ENCODE results near the gene ZNF619.

DNA sequence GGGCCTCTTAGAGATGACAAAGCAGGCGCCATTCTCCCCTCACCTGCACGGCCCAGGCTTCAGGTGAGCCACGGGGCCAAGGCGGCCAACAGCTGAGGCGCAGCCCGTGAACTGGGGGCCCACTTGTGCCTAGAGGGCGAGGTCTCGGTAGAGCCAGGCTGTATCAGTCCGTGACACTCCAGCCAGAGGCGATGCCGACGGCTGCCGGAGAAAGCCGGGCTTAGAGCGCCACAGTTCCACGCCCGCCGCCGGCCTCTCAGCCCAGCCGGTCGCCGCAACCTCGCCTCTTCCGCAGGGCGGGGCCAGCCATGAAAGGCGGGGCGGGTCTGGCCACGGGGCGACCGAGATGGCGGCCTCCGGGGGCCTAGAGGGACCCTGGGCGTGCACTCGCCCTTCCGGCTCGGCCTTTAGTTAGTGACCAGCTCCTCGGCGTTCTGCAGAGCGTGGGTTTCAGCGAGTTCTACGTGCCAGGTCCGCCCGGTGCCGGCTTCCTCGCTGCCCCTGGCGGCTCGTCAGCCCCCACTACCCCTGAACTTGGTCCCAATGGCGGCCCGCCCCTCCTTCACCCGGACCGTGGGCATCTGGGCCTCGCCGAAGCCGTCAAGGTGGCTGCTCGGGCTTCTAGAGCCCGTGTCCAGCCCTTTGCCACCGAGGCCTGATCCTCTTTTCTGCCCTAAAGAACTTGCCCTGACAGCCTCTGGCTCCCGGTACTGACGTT lies 47.8 kb downstream of the ZNF619 start, which contains the start of gene ZNF621:
- TF ChIP-seq POLR2AphosphoS5 (IDR thresholded peaks at IDR 0.05; ENCODE audit: low read depth) (peak; percentile 77), SPI1 (IDR thresholded peaks at IDR 0.05; ENCODE audit: borderline replicate concordance, low read depth) (no peak)
- TF ChIP-seq, protein P1, sequence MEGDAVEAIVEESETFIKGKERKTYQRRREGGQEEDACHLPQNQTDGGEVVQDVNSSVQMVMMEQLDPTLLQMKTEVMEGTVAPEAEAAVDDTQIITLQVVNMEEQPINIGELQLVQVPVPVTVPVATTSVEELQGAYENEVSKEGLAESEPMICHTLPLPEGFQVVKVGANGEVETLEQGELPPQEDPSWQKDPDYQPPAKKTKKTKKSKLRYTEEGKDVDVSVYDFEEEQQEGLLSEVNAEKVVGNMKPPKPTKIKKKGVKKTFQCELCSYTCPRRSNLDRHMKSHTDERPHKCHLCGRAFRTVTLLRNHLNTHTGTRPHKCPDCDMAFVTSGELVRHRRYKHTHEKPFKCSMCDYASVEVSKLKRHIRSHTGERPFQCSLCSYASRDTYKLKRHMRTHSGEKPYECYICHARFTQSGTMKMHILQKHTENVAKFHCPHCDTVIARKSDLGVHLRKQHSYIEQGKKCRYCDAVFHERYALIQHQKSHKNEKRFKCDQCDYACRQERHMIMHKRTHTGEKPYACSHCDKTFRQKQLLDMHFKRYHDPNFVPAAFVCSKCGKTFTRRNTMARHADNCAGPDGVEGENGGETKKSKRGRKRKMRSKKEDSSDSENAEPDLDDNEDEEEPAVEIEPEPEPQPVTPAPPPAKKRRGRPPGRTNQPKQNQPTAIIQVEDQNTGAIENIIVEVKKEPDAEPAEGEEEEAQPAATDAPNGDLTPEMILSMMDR (IDR thresholded peaks at IDR 0.05; ENCODE audit: insufficient read depth, low read length) = no peak

Data from HL-60 (cell line).